GM18868 (cell line): ENCODE results near the gene PORCN.
"Not testable (repeated sequence)": the region's sequence is repeated elsewhere in the genome, so short reads cannot be mapped to it uniquely, and the experiment has no call there.

ENCODE experiments used
- ATAC-seq: cut with Tn5 transposase; IDR thresholded peaks from one replicate; pipeline ENCODE4 v1.9.1; 2021; ENCODE audit warnings: mild to moderate bottlenecking, moderate library complexity; ENCODE audit not compliant: unreplicated experiment

Gene PORCN

DNA sequence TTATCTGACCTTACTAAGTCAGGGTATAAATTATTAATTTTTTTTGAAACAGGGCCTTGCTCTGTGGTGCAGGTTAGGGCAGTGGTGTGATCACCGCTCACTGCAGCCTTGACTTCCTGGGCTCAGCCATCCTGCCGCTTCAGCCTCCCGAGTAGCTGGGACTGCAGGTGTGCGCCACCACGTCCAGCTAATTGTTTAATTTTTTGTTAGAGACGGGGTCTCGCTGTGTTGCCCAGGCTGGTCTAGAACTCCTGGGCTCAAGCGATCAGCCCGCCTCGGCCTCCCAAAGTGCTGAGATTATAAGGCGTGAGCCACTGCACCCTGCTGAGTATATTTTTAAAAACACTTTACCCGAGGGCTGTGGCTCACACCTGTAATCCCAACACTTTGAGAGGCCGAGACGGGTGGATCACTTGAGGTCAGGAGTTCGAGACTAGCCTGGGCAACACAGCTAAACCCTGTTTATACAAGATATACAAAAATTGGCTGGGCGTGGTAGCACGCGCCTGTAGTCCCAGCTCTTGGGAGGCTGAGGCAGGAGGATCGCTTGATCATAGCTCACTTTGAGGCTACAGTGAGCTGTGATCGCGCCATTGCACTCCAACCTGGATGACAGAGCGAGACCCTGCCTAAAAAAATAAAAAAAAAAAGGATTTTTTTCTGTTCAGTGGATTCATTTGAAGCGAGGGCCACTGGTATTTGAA is 30.0 kb downstream of the PORCN start:
- ATAC-seq: no peak

GRCh38 chrX:48539345-48540027 is 30.7 kb downstream of the PORCN start, which contains the start of gene TBC1D25:
TBC1D25 (plus strand) TSS chrX:48539714; CDS start chrX:48539798, 84 bp downstream.
- ATAC-seq: peak; percentile 84

GRCh38 chrX:48540028-48540375 is 31.2 kb downstream of the PORCN start:
- peak; percentile 40 for ATAC-seq

GRCh38 chrX:48540480-48540879 is 31.7 kb downstream of the PORCN start:
- no peak for ATAC-seq

DNA sequence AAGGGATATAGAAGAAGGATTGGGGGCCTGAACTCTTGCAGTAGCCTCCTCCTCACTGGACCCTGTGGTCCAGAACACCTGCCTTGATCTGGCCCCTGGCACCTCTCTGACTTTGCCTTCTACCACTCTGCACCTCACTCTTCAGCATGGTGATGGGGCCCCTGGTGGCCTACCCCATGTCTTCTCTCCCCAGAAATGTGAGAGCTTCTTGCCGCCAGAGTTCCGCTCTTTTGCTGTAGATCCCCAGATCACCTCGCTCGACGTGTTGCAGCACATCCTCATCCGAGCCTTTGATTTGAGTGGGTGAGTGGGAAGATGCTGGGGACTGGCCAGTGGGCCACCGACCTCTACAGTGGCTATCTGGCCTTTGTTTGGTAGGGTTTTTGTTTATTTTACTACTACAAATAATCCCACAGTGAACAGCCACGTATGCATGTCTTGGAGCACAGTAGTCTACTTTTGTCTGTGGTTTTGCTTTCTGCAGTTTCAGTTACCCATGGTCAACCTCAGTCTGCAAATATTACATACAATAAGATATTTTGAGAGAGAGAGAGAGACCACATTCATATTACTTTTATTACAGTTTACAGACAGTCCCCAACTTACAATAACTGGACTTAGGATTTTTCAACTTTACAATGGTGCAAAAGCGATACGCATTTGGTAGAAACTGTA is 32.5 kb downstream of the PORCN start:
- ATAC-seq: no peak

DNA sequence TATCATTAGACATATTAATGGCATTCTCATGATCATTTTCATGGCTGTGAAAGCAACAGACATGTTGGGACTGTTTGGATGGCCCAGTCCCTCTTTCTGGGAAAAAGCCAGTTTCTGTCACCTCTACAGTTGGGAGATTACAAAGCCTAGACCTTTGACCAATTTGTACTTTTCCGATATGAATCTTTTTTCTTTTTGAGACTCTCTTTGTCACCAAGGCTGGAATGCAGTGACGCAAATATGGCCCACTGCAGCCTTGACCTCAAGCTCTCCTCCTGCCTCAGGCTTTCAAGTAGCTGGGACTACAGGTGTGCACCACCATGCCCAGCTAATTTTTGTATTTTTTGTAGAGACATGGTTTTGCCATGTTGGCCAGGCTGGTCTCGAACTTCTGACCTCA is 40.1 kb downstream of the PORCN start:
- no peak for ATAC-seq

DNA sequence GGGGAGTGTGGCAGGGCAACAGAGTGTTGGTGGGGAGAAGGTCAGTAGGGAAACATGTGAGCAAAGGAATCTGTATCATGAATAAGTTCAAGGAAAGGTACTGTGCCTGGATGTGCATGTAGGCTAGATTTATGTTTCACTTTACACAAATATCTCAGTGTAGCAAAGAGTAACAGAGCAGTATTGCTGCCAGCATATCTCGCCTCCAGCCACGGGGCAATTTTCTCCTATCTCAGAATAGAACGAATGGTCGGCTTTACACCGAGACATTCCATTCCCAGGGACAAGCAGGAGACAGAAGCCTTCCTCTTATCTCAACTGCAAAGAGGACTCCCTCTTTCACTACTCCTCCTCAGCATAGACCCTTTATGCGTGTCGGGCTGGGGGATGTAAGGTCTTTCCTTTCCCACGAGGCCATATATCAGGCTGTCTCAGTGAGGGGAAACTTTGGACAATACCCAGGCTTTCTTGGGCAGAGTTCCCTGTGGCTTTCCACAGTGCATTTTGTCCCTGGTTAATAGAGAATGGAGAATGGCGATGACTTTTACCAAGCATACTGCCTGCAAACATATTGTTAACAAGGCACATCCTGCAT is 47.0 kb downstream of the PORCN start:
- ATAC-seq: not testable (repeated sequence)

DNA sequence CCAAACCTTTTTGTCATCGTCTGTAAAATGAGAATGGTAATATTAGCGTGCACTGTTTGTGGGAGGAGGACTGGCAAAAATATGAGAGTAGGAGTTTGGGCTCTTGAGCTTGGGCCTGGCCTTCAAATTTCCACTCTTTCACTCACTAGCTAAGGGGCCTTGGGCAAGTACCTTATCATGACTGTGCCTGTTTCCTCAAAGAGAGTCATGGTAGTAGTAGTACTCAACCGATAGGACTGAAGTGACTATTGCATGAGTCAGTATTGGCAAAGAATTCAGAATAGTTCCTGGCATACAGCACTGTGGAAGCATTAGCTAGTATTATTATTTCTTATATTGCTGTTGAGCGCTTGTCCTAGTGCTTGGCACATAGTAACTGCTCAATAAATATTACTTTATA is 49.5 kb downstream of the PORCN start:
- ATAC-seq: no peak

GRCh38 chrX:48559636-48560035 is 50.8 kb downstream of the PORCN start:
- ATAC-seq: no peak

DNA sequence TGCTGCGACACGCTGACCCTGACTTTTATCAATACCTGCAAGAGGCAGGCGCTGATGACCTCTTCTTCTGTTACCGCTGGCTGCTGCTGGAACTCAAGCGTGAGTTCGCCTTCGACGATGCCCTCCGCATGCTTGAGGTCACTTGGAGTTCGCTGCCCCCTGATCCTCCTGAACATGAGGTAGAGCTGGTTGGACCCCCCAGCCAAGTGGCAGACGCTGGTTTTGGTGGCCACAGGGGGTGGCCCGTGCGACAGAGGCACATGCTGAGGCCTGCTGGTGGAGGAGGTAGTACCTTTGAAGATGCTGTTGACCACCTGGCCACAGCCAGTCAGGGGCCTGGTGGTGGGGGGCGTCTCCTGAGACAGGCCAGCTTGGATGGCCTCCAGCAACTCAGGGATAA is 51.3 kb downstream of the PORCN start:
- ATAC-seq: no peak

DNA sequence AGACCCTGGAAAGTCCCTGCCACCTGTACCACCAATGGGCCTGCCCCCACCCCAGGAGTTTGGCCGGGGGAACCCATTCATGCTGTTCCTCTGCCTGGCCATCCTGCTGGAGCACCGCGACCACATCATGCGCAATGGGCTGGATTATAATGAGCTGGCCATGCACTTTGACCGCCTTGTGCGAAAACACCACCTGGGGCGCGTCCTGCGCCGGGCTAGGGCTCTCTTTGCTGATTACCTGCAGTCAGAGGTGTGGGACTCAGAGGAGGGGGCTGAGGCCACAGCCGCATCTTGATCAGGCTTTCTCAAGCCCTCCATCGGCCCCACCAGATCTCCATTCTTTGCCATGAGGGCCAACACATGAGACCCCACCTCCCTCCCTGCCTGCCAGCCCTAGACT is 51.9 kb downstream of the PORCN start:
- ATAC-seq: no peak

DNA sequence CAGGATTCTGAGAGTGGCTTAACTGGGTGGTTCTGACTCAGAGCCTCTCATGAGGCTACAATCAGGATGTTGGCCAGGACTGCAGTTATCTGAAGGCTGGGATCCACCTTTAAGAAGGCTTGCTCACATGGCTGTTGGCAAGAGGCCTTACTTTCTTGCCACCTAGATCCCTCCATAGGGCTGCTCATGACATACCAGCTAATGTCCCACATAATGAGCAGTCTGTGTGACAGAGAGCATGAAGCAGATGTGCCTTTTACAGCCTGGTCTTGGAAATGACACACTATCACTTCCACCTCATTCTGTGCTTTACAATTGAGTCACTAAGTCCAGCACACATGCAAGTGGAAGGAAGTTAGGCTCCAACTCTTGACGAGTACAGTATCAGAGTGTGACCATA is 61.2 kb downstream of the PORCN start:
- peak; percentile 52 for ATAC-seq
